GM23248 (cell line): ENCODE results near the gene ERICH2.

Source experiments
- EZH2 ChIP-seq: fragments of 200-600 bp; sonication (generic); IDR thresholded peaks from 2 replicates; pipeline ENCODE4 v1.6.1; 2018; ENCODE audit warnings: antibody characterized with exemption, mild to moderate bottlenecking; ENCODE audit not compliant: insufficient read depth, poor library complexity, severe bottlenecking
- EZH2phosphoT487 ChIP-seq: fragments of 200-600 bp; sonication (generic); IDR thresholded peaks from 2 replicates; pipeline ENCODE4 v1.6.1; 2018; ENCODE audit warnings: antibody characterized with exemption, moderate library complexity, mild to moderate bottlenecking, low read depth; ENCODE audit not compliant: insufficient read depth

GRCh38 chr2:170806548-170806947 is 36.4 kb downstream of the ERICH2 start:
- TF ChIP-seq EZH2 (no peak), EZH2phosphoT487 (no peak)
